Measurements from ENCODE around the gene NTN1.
"Not testable (repeated sequence)": the region's sequence is repeated elsewhere in the genome, so short reads cannot be mapped to it uniquely, and the experiment has no call there.

Gene NTN1

DNA sequence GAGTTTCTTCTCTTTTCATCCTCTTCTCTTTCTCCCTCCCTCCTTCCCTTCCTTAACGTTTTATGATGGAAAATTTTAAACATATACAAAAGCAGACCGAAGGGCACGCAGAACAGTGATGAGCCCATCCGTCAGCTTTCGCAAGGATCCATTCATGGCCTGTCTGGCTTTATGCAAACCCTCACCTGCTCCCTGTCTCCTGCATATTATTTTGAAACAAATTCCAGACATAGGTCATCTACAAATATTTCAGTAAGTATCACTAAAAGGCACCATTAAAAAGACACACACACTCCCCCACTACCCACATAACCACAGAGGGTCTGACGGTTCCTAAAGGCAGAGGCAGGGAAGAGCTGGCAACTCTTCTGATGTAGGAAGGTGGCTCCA is 235.0 kb downstream of the NTN1 start:
- DNase-seq, result no peak

DNA sequence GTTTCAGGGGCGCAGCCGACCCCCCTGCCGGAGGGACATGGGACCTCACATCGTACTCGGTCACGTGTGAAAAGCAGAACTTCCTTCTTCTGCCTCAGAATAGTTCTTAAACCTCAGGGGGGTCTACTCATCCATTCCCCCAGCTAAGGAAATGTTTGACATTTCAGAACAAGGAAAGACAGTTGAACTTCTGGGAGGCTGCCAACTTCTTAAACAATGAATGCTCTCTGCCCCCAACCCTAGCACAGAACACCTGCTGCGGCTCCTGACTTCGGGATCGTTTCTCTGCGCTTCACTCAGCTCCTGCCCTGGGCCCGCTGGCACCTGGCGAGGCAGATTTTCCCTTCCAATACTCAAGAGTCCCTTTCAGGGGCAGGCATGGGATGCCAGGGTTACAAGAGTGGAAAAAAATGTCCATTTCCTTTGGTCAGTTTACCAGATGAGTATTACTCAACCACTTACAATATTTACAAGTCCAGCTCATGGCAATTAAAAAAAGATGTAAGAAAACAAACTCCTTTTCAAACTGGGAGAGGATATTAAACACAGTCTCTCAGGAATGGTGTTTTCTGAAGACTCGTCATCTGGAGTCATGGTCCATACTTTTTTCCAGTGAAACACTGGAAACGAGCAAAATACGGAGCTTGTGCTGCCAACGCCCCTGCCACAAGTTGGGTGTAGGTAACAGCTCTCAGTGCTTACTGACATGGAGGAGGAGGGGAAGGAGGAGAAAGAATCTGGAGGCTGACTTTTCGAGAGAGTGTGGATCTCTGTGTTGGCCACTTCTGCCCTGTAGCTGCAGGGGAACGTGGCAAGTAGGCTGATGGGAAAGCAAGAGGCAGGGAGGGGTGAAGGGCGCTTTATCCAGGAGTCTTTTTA is 235.7 kb downstream of the NTN1 start:
- no peak for DNase-seq

DNA sequence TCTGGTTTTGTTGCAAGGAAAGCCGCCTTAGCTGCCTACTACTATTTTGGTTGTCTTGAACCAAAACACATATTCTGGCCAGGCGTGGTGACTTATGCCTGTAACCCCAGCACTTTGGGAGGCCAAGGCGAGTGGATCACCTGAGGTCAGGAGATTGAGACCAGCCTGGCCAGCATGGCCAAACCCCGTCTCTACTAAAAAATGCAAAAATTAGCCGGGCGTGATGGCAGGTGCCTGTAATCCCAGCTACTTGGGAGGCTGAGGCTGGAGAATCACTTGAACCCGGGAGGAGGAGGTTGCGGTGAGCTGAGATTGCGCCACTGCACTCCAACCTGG is 236.3 kb downstream of the NTN1 start:
- DNase-seq, result not testable (repeated sequence)

DNA sequence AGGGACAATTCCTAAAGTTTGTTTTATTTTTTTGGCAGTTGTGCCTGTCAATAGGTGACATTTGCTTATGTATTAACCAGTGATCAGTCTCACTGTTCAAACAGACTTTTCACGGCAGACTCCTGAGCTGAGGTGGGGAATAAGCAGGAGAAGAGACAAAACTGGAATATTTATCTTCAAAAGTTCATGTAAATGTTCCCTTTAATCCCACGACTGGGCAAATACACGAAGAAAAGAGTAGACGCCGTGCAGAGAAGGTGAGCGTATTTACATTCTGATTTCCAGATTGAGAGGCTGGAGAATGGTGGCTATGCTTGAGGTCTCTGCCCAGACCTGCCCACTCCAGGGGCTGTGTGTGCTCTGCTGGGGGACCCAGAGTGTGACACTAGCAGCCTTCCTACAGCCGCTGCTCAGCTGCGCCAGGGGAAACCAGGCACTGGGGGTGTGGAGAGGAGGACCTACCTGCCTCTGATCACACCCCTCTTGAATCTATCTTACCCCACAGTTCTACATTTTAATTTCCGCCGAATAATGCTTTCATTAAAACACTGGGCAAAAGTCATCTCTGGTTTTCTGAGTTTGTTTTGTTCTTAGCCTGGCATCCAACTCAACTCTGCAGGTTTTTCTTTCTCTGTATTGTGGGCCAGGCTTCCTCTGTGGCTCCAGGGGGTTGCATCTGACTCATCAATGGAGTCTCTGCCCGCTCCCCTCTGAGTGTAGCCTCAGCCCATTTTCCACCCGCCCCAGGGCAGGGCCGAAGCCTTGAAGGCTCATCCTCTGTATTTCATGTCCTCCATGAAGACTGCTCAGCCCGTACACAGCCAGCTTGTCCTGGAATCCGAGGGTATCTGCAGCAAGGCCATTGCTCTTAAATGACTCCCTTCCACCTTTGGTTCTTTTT is 237.1 kb downstream of the NTN1 start:
- no peak for DNase-seq

DNA sequence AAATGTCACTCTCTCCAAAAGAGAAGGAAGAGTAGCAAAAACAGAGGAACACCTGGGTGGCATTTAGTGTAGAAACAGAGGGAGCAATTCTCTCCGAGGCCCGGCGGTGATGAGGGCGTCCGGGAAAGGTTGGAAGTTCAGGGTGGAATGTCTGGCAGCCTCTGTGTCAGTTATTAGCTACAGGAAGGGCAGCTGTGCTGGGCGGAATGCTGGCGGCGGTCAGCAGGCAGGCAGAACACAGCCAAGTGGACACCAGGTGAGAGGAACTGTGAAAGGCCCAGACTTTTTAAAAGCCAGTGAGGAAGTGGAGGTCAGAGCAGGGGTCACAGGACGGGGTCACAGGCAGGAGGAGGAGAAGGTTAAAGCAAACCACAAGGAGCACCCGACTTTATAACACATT is 238.1 kb downstream of the NTN1 start:
- DNase-seq, result no peak

DNA sequence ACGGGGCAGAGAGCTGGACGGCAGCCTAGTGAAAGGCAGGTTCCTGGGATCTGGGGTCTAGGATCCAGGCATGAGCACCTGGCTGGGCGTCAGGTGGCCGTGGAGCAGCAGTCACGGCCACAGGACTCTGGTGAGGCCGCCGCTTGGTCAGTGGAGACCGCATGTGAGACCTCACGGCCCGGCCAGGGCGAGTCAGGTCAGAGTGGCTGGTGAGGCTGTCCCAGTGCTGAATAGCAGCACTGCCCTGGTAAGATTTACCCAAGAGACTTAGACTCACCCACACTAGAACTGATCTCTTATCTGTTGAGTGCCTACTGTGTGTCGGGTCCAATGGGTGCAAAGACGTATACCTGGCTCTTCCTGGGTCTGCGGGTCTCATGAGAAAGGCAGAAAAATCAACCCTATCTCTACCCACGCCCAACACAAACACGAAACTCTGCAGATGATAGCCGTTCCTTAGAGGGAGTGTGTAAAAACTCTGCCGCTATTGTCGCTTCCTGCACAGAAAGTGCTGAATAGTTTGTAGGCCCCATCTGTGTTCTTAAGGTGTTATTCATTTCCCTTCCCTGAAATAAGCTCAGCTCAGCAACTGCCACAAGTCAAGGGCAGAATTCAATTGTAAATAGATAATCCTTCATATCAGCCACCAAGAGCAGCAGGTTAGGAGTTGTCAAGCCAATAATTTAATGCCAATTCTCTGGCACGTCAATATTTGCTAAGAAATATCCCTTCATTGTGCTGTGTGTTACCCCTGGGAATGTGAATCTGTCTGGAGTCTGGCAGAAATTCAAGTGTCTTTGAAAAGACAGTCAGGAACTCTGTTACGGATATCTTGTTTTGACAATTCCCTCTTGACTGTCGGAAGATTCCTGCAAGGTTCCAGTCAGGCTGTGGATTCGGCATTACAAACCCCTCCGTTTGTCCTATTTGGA is 240.0 kb downstream of the NTN1 start:
- no peak for DNase-seq

DNA sequence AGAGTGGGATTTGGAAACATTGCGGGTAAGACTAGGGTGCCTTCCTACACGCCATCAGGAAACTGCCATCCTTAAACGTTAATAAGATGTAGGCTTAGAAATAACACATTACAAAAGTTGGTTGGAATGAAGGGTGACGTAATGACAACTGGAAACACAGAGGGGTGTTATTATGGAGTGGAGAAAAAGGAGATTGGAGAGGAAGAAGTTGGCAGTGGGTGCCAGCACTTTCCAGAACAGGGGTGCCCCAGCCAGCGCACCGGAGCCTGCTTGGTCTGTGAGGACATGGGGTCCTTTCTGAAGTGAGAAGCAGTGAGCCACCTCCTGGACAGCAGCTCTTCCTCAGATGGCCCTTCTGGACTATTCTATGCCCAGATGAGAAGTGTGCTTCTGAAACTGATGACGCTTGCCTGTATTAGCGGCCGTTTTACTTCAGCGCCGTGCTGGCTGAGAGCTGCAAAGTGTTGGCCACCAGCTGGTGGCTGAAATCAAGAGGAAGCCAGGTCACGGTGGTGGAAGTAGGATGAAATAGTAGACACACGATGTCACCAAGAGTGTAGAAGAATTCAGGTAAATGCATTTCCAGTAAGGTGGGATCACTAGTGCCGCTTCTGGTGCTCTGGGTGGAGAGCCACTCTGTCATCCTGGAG is 244.8 kb downstream of the NTN1 start:
- DNase-seq, result no peak

DNA sequence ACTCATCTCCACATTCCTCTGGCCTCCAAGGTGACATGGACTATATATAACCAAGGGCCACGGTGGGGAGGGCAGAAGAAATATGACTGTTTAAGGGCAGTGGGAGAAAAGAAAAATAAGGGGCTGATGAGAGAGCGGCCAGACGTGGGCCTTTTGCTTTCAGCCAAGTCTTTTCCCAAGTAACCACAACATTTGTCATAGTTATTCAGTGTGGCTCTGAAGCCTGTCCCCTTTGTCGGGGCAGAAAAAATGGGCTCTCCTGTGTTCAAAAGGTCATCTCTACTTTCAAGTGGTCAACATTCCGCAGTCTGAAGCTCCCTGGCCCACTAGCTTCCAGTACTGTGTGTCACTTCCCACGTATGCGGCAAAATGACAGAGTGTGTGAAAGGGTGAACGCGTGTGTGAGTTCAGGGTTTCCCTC is 245.4 kb downstream of the NTN1 start:
- no peak for DNase-seq

DNA sequence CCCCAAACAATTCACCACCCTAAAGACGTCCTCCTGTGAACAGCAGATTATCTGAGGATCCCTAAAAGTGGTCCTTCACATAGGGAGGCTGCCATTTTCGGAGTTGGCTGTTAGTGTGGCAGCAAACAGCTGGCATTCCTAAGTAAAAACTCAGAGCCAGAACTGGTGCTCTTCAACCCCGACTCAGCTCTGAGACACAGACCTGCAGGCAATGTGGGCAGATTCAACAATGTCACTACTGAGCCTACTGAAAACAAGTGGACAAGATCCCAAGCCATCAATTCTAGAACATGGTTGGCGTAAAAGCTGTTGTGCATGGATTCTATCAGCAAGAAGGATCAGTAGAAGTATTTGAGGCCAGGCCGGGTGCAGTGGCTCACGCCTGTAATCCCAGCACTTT is 247.2 kb downstream of the NTN1 start:
- no peak for DNase-seq

DNA sequence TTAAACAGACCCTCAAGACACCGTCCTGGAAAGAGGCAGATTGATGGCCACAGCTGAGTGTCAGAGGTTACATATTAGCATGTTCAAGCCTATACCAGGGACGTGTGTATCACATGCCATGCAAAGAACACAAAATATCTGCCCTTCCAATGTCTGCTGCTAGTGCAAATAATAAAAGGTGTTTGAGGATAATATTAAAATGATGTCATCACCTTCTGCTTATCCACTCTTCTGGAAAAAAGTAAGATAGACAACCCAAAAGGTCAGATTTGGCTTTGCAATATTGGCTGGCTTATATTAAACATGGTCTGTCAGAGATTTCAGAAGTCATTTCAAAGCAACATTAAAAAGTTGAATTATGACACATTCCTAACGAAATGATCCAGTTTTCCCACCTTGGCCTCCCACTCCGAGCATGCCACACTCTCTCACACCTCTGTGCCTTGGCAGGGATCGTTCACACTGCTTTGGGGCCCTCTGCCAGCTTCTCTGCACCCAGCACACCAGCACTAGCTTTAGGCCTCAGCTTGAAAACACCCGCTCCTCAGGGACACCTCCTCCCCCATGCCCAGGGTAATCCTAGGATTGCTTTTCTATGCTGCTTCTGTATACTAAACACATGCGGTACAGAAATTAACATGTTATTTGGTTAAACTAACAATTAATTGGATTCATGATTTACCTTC is 248.2 kb downstream of the NTN1 start:
- no peak for DNase-seq

DNA sequence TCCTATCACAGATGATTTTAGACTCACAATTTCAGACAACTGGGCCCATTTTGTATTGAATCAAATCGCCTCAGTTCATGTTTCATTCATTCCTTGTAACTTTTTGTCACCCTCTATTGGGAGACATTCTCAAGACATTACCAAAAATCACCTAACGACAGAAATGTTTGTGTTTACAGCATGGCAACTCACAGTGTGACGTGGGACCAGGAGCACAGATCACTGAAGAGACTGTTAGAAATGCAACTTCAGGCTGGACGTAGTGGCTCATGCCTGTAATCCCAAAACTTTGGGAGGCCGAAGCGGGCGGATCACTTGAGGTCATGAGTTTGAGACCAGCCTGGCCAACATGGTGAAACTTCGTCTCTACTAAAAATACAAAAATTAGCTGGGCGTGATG is 249.6 kb downstream of the NTN1 start:
- no peak for DNase-seq

DNA sequence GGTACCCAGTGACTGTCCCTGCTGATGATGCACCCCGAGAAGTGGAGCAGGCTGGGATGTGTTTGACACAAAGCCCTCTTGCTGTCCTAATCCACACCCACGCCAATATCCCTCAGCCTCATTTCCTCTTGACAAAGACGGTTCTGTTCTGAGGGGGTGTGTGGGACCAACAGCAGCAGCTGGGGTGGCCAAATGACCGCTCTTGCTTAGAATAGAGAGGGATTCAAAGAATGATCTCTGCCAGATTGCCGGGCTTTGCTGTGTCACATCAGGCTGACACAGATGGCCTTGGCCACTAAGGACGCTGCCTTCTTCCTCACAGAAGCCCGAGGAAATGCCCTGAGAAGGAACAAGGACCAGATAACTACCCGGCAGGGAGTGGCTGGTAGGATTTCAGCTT is 250.7 kb downstream of the NTN1 start:
- DNase-seq, result no peak

DNA sequence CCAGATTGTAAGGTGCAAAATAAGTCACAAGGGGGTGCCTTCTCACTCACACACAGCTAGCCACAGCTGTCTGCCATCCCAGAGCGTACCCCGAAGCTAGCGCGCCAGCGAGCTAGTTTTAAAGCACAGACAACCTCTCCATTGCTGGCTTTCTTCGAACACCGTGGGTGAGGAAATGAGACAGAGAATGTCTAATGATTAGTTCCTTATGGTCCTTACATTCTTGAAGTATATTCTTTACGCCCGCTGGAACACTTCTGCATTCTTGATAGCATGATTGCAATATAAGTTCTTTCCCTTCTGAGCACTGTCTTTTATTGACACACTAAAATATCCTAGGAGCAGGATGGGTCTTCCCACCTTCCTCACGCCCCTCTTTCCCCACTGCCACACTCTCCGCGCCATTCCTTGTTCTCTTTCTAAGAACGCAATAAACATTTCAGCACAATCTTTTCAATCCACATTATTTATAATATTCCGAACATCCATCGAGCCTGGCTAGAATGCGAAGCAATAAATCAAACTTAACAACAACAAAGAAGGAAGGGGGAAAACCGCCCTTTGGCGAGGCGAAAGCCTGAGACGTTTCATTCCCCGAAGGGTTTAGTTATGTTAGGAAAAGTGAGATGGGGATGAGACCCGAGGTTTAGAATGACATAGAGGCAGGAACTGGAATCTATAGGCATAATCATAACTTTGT is 251.3 kb downstream of the NTN1 start:
- DNase-seq, result no peak

DNA sequence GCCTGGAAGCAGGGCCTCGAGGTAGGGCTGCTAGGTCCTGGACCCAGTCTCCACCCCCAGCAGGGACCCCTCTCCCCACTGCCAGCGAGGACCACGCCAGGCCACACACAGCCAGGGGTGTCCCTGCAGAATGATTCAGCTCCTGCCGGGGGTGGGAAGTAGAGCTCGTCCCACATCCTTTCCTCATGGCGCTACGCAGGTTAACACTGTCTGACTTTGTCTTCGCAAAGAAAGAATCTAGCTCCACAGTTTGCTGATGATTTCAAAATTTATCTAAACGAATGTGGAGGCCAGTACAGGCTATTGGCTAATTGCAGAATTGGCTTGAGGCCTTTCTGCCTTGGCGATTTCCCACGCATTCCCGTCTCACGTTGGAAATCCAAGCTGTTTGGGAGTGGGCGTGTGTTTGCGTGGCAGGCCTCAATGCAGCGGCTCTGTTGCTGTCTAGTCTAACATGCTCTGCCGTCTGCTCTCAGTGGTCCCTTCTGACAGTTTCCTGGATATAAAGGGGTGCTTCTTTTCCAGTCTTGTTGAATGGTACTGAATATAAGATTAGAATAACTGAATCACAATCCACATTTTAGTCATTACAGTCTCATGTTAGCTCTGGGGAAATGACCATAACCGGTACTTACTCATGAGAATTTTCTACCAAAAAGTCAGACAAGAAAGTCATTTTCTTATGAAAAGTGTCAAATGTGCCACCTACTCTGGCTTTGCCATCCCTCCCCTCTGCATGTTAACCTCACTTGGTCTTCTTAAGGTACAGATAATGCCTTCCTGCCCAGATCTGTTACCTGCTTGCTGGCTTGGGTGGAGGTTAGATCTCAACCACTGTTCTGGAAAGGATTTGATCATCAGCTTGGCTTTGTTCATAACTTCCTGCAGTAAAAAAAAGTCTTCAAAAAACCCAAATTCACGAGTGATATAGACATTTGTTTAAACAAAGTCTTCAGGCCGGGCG is 252.4 kb downstream of the NTN1 start:
- no peak for DNase-seq

DNA sequence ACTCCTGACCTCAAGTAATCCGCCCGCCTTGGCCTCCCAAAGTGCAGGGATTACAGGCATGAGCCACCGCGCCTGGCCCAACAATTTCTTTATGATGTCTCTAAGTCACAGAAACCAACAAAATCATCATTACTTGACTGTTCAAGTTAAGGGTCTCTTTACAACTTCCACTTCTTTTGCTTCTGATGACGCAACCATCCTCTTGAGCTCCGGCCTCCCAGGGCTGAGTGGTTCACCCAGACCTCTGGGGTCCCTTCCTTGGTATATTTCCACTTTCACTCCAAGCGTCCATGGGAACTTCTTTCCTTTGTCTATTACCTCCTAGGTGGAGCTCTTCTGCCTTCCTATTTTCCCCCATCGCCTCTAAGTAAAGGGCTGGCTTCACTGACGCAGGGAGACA is 253.7 kb downstream of the NTN1 start:
- DNase-seq, result no peak

DNA sequence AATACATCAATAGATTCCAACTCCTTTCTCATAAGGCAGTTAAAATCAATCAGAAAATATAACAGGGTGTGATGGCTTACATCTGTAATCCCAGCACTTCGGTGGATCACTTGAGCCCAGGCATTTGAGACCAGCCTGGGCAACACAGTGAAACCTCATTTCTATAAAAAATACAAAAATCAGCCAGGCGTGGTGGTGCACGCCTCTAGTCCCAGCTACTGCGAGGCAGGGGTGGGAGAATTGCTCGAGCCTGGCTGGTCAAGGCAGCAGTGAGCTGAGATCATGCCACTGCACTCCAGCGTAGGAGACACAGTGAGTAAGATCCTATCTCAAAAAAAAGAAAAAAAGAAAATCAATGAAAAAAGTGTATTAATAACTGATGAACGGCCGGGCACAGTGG is 258.6 kb downstream of the NTN1 start:
- no peak for DNase-seq

DNA sequence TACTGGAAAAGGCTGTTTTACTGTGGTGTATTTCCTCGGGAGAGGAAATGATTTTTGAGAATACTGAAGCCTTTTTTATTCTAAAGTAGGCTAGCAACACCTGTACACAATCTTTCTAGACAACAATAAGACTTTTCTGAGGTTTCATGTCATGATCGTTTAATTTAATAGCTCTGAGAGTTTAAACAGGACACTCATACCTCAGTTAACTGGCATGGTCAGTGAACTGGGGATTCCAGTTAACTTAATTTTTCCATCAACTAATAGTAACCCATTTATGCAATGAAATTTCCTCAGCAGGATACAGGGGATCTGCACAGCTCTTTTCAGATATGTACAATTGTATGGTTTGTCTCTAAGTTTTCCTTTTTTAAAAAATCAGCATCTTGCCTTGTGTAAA is 262.6 kb downstream of the NTN1 start:
- no peak for DNase-seq

DNA sequence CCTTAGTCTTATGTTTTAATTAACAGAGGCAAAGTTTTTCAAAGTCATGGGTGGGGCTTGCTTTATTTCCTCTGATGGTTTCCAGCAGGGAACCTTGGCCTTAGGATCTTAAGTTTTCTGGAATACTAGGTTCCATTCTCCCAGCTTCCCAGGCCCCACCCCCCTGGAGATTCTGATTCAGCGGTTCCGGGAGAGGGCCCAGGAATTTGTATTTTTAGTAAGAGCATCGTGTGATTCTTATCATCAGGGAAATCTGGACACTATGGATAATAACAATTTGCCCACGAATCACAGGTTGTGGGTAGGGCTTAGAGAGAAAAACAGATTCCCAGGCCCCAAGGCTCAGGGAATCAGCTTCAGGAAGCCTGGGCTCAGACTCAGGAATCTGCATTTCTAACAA is 263.6 kb downstream of the NTN1 start:
- no peak for DNase-seq

DNA sequence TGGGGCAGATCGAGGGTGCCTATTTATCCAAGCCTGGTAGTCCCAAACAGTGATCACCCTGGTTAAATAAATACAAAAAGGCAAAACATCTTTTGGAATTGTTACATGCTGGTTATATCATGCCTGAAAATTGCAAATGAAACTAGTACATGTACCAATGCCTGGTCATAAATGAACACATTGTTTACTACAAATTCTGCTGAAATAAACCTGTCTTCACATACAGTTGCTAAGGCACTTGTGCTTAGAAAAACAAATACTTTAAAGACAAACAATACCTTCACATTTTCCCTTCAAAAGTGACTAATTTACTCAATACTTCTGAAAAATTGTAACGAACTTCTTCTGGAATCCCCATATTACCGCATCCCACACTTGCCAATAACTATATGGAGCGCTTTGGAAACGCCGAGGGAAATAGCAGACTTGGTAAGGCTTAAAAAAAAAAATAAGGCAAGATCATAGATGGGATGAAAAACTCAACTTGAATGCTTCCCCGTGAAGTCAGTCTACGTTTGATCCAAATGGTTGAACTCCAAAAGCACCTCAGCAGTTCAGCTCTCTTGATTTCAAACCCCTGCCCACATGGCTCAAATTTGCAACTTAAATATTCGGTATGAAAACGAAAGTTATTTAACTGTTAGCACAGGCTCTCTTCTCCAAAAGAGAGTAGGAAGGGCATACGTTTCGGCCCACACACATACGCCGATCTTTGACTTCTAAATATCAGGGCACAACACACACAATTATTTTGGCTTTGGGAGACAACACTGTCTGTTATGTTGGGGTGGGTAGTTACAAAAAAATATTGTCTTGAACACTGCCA is 264.5 kb downstream of the NTN1 start:
- DNase-seq, result no peak

All from activated CD4-positive, alpha-beta T cell treated with anti-CD3 and anti-CD28 coated beads, Interleukin-2, amount 50 U/mL, for 4 hours (primary cell).